ENCODE measurements around the gene DNAH9. TPM values are rescaled to one million over a fixed set of nuclear protein-coding genes. Genes with fewer than 3 reads are reported as not detected.
A peak's percentile ranks its signal among the peaks of the same experiment; 100 is the strongest.

The DNAH9 gene
- total RNA-seq, 4 donors from 2014 or later: 1.2 to 7.7 (median 4.3) TPM

DNA sequence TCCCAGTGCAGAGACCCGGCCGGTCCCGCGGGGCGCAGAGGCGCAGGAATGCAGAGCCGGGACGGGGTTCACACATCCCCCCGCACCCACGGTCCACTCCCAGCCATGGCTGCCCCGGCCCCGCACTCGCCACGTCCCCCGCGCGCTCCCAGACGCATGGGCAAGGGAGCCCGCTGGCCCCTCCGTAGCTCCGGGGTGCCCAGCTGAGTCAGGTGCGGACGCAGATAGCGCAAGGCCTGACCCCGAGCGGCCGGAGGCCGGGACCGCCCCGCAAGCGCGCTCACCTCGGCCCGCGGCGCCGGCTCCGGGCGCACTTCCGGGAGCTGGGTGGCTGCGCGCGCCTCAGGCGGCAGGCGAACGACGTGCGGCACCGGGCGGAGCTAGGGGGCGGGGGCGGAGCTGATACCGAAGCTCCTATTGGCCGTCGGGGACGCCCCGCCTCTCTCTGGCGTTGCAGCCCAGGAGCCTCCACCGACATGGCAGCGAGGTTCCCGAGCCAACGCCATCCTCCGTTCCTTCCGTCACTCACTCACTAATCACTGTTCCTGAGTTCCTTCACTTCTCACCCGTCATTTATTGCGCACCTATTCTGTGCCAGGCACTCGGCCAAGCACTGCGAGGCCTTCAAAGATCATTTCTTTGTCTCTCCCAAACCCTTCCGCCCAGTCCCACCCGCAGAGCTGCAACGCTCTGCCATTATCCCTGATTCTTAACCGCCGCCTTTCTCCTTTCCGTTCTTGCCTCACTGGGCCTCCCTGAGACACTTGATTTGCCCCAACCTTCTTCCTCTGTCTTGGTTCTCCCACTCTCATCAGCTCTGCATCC lies 399.1 kb downstream of the DNAH9 start, which contains the start of gene ZNF18:
ZNF18 (minus strand) TSS at position 329 of the 825 bp plus-strand sequence. CDS start 4,646 bp downstream, outside the sequence.
- intact Hi-C loops (cut with DNase I; ENCODE audit: low total_unique reads): no loop called here
- no peaks in the 10 kb centered on the region for H3K4me1 ChIP-seq
- H3K4me3 ChIP-seq: peak within 1 kb of the TSS; percentile 80 to 88
- TF ChIP-seq POLR2A (IDR thresholded peaks at IDR 0.05): peak; percentile 97 to 99
- TF ChIP-seq, protein P1, sequence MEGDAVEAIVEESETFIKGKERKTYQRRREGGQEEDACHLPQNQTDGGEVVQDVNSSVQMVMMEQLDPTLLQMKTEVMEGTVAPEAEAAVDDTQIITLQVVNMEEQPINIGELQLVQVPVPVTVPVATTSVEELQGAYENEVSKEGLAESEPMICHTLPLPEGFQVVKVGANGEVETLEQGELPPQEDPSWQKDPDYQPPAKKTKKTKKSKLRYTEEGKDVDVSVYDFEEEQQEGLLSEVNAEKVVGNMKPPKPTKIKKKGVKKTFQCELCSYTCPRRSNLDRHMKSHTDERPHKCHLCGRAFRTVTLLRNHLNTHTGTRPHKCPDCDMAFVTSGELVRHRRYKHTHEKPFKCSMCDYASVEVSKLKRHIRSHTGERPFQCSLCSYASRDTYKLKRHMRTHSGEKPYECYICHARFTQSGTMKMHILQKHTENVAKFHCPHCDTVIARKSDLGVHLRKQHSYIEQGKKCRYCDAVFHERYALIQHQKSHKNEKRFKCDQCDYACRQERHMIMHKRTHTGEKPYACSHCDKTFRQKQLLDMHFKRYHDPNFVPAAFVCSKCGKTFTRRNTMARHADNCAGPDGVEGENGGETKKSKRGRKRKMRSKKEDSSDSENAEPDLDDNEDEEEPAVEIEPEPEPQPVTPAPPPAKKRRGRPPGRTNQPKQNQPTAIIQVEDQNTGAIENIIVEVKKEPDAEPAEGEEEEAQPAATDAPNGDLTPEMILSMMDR (IDR thresholded peaks at IDR 0.05): peak in 1 of 4 experiments; percentile 11
- peak within 1 kb of the TSS; percentile 80 to 88 for H3K27ac ChIP-seq
- peak; percentile 95 to 96 for DNase-seq
- H3K9me3 ChIP-seq: no peaks in the 10 kb centered on the region
- no peaks in the 10 kb centered on the region for H3K36me3 ChIP-seq
- no peaks in the 10 kb centered on the region for H3K27me3 ChIP-seq

DNA sequence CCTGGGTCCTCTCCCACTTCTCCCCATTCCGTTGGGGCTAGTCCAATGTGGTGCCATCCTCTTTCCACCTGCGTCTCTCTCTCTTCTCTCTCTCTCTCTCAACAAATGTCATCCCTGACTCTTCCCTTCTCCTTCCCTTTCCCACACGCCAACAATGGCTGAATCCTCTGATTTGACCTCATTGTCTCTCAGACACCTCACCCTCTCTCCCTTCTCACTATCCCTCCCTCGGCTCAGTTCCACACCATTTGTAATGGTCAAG lies 399.6 kb downstream of the DNAH9 start:
- no peak for TF ChIP-seq POLR2A (IDR thresholded peaks at IDR 0.05)
- TF ChIP-seq, protein P1 (IDR thresholded peaks at IDR 0.05): no peak
- no peaks in the 10 kb centered on the region for H3K9me3 ChIP-seq
- peak overlapping the region; percentile 80 to 88 for H3K4me3 ChIP-seq
- no peaks in the 10 kb centered on the region for H3K4me1 ChIP-seq
- no peaks in the 10 kb centered on the region for H3K36me3 ChIP-seq
- H3K27ac ChIP-seq: peak overlapping the region; percentile 80 to 88
- H3K27me3 ChIP-seq: no peaks in the 10 kb centered on the region
- intact Hi-C loops (cut with DNase I; ENCODE audit: low total_unique reads): no loop called here
- DNase-seq: no peak

DNA sequence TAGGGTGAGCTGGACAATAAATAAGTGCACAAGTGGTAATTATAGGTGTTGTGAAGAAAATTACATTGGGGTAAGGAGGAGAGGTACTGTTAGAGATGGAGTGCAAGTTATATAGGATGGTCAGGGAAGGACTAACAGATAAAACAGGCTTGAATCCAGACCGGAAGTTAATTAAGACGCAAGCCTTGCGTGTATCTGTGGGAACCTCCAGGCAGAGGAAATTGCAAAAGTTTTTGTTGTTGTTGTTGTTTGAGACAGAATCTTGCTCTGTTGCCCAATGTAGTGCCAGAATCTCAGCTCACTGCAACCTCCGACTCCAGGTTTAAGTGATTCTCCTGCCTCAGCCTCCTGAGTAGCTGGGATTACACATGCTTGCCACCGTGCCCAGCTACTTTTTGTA lies 401.4 kb downstream of the DNAH9 start:
- no peak for DNase-seq
- H3K9me3 ChIP-seq: no peaks in the 10 kb centered on the region
- intact Hi-C loops (cut with DNase I; ENCODE audit: low total_unique reads): no loop called here
- H3K27me3 ChIP-seq: no peaks in the 10 kb centered on the region
- TF ChIP-seq, protein P1 (IDR thresholded peaks at IDR 0.05): no peak
- no peak for TF ChIP-seq POLR2A (IDR thresholded peaks at IDR 0.05)
- no peaks in the 10 kb centered on the region for H3K4me1 ChIP-seq
- no peak overlapping the region for H3K4me3 ChIP-seq
- no peak overlapping the region for H3K27ac ChIP-seq
- H3K36me3 ChIP-seq: no peaks in the 10 kb centered on the region

DNA sequence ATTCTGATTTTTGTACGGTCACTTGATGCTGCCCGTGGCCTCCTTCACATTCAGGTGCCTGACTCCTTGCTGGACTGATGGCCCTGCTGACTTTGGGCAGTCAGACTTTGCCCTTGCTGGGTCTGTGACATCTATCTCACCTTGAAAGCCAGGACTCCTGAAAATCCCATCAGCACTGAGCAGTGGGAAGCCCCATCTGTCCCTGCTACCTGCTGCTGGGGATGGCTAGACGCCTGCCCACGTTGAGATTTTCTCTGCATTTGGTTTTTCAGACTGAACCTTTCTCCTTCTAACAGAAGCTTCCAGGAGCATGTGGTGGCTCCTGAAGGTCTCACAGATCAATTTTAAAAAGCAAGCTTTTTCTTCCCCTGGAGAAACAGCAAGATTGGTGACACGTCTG lies 409.2 kb downstream of the DNAH9 start:
- TF ChIP-seq POLR2A (IDR thresholded peaks at IDR 0.05): no peak
- TF ChIP-seq, protein P1 (IDR thresholded peaks at IDR 0.05): no peak
- Histone ChIP-seq H3K4me1 (no peaks in the 10 kb centered on the region), H3K36me3 (no peaks in the 10 kb centered on the region), H3K4me3 (no peak overlapping the region), H3K27ac (no peak overlapping the region), H3K27me3 (peaks cover 0 to 4% of the 10 kb centered on the region in 2 donors), H3K9me3 (no peaks in the 10 kb centered on the region)
- intact Hi-C loops (cut with DNase I; ENCODE audit: low total_unique reads): no loop called here
- no peak for DNase-seq
